GM12892 (cell line): ENCODE data around the gene EFCAB8.

ENCODE experiments used
- POLR2A ChIP-seq: IDR thresholded peaks from 2 replicates; pipeline ENCODE4 v1.6.1; 2011; ENCODE audit warnings: low read depth, low read length, control low read depth
- POLR2AphosphoS5 ChIP-seq: IDR thresholded peaks from 2 replicates; pipeline ENCODE4 v1.6.1; 2011; ENCODE audit warnings: low read depth, low read length, control low read depth
- TAF1 ChIP-seq: IDR thresholded peaks from 2 replicates; pipeline ENCODE4 v1.6.1; 2011; ENCODE audit warnings: low read depth, mild to moderate bottlenecking, control low read depth, low read length, borderline replicate concordance

- TF ChIP-seq POLR2AphosphoS5: no peak
- no peak for TF ChIP-seq POLR2A
- TF ChIP-seq TAF1: no peak
Measured at GRCh38 chr20:32828029-32828680, 30.6 kb upstream of the EFCAB8 start.
